Loucy (cell line): ENCODE results near the gene SUPT3H.

Source experiments
- H2AFZ ChIP-seq: fragments of 200-600 bp; sonication (generic); 2 replicates; pipeline ENCODE4 v1.6.0; 2016; ENCODE audit warnings: antibody characterized with exemption, mild to moderate bottlenecking, low read length, moderate library complexity
- H3F3A ChIP-seq: fragments of 200-600 bp; 2 replicates; pipeline ENCODE4 v1.6.0; 2016; ENCODE audit warnings: antibody characterized with exemption, low read depth, mild to moderate bottlenecking
- H3K27me3 ChIP-seq: fragments of 200-600 bp; sonication (generic); 2 replicates; pipeline ENCODE4 v1.6.1; 2014; ENCODE audit warnings: low read length, mild to moderate bottlenecking; ENCODE audit not compliant: insufficient read depth, poor library complexity, severe bottlenecking
- H3K36me3 ChIP-seq: fragments of 200-600 bp; sonication (generic); 2 replicates; pipeline ENCODE4 v1.6.1; 2016; ENCODE audit warnings: low read length; ENCODE audit not compliant: insufficient read depth
- H3K4me1 ChIP-seq: fragments of 200-600 bp; sonication (generic); 2 replicates; pipeline ENCODE4 v1.5.1; 2014; ENCODE audit warnings: low read length, mild to moderate bottlenecking; ENCODE audit not compliant: insufficient read depth, poor library complexity, severe bottlenecking
- H3K4me2 ChIP-seq: fragments of 200-600 bp; sonication (generic); 2 replicates; pipeline ENCODE4 v1.6.0; 2014; ENCODE audit warnings: antibody characterized with exemption, low read length, low read depth, mild to moderate bottlenecking; ENCODE audit not compliant: poor library complexity, severe bottlenecking
- H3K4me3 ChIP-seq: fragments of 200-600 bp; sonication (generic); 2 replicates; pipeline ENCODE4 v1.5.1; 2014; ENCODE audit warnings: low read length, mild to moderate bottlenecking, mixed read lengths; ENCODE audit not compliant: poor library complexity, severe bottlenecking
- H3K79me2 ChIP-seq: fragments of 200-600 bp; sonication (generic); 2 replicates; pipeline ENCODE4 v1.6.1; 2014; ENCODE audit warnings: low read length; ENCODE audit not compliant: insufficient read depth
- H3K9ac ChIP-seq: fragments of 200-600 bp; sonication (generic); 2 replicates; pipeline ENCODE4 v1.6.0; 2014; ENCODE audit warnings: mild to moderate bottlenecking, low read depth, low read length, moderate library complexity; ENCODE audit not compliant: poor library complexity, severe bottlenecking
- H3K9me2 ChIP-seq: fragments of 200-600 bp; sonication (generic); replicated peaks from 2 replicates; pipeline ENCODE4 v1.6.1; 2016; ENCODE audit warnings: low read depth, low read length, mixed read lengths
- H3K9me3 ChIP-seq: fragments of 200-600 bp; sonication (generic); 2 replicates; pipeline ENCODE4 v1.6.1; 2014; ENCODE audit warnings: mild to moderate bottlenecking, antibody characterized with exemption, low read length, low read depth; ENCODE audit not compliant: insufficient read depth
- H4K20me1 ChIP-seq: fragments of 200-600 bp; sonication (generic); 2 replicates; pipeline ENCODE4 v1.6.0; 2014; ENCODE audit warnings: antibody characterized with exemption, low read length, mild to moderate bottlenecking; ENCODE audit not compliant: insufficient read depth, poor library complexity, severe bottlenecking
- EZH2phosphoT487 ChIP-seq: fragments of 200-600 bp; IDR thresholded peaks from 2 replicates; pipeline ENCODE4 v1.6.1; 2018; ENCODE audit warnings: antibody characterized with exemption, mild to moderate bottlenecking, moderate library complexity, borderline replicate concordance
- TF ChIP-seq, protein P1 (sequence below): fragments of 200-600 bp; sonication (generic); conservative IDR thresholded peaks from 2 replicates; pipeline ENCODE4 v1.5.1; 2014; ENCODE audit warnings: mild to moderate bottlenecking, antibody characterized with exemption, low read length

Gene SUPT3H

DNA sequence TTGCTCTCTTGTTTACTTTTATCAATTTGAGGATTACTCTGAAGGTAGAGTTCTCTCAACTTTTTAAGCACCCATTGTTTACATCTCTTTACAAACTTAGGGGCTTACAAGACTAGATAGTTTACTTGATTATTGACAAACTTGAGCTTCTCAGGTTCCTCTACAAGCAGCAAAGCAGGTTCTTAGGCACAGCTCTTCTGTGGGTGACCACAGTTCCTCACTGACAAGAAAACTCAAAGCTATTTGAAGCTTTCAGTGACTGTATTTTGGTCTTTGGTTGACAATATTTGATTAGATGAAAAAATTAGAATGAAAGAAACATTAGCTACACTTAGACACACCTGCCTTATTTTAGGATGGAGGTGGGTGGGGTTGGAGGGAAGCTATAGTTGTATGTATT is 376.9 kb downstream of the SUPT3H start:
- Histone ChIP-seq H3F3A (peaks cover 4% of the 10 kb centered on the region; the same call in 1 of the 2 replicates), H3K9me2 (no peaks in the 10 kb centered on the region), H3K4me1 (peaks cover 25% of the 10 kb centered on the region), H3K9ac (peak overlapping the region; percentile 67), H3K79me2 (no peaks in the 10 kb centered on the region), H3K27me3 (no peaks in the 10 kb centered on the region), H3K4me3 (no peak overlapping the region), H3K4me2 (peak overlapping the region; percentile 60), H3K36me3 (no peaks in the 10 kb centered on the region), H4K20me1 (no peaks in the 10 kb centered on the region), H3K9me3 (no peaks in the 10 kb centered on the region), H2AFZ (peak overlapping the region; percentile 24; the same call in 1 of the 2 replicates)
- TF ChIP-seq, protein P1, sequence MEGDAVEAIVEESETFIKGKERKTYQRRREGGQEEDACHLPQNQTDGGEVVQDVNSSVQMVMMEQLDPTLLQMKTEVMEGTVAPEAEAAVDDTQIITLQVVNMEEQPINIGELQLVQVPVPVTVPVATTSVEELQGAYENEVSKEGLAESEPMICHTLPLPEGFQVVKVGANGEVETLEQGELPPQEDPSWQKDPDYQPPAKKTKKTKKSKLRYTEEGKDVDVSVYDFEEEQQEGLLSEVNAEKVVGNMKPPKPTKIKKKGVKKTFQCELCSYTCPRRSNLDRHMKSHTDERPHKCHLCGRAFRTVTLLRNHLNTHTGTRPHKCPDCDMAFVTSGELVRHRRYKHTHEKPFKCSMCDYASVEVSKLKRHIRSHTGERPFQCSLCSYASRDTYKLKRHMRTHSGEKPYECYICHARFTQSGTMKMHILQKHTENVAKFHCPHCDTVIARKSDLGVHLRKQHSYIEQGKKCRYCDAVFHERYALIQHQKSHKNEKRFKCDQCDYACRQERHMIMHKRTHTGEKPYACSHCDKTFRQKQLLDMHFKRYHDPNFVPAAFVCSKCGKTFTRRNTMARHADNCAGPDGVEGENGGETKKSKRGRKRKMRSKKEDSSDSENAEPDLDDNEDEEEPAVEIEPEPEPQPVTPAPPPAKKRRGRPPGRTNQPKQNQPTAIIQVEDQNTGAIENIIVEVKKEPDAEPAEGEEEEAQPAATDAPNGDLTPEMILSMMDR: no peak
- TF ChIP-seq EZH2phosphoT487: no peak

DNA sequence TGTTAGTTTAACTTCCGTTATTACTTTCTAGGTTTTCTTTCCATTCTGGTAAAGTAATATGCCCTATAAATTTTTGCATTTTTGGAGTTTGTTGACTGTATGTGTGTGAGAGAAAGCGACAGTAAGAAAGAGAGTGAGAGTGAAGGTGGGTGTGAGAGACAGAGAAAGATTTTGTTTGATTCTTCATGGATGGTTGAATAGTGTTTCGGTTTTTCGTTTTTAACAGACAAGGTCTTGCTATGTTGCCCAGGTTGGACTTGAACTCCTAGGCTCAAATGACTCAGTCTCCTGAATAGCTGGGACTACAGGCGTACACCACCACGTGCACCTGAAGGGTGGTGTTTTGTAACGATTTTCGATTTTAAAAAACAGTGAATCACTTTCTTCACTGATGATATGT is 378.7 kb downstream of the SUPT3H start:
- H3K36me3 ChIP-seq: no peaks in the 10 kb centered on the region
- H4K20me1 ChIP-seq: no peaks in the 10 kb centered on the region
- no peak overlapping the region for H2AFZ ChIP-seq
- H3K4me2 ChIP-seq: no peak overlapping the region
- TF ChIP-seq EZH2phosphoT487: no peak
- TF ChIP-seq, protein P1: no peak
- H3K4me3 ChIP-seq: no peak overlapping the region
- peaks cover 4% of the 10 kb centered on the region; the same call in 1 of the 2 replicates for H3F3A ChIP-seq
- no peaks in the 10 kb centered on the region for H3K79me2 ChIP-seq
- no peaks in the 10 kb centered on the region for H3K27me3 ChIP-seq
- H3K9me3 ChIP-seq: no peaks in the 10 kb centered on the region
- H3K4me1 ChIP-seq: peaks cover 25% of the 10 kb centered on the region
- no peak overlapping the region for H3K9ac ChIP-seq
- H3K9me2 ChIP-seq: no peaks in the 10 kb centered on the region

DNA sequence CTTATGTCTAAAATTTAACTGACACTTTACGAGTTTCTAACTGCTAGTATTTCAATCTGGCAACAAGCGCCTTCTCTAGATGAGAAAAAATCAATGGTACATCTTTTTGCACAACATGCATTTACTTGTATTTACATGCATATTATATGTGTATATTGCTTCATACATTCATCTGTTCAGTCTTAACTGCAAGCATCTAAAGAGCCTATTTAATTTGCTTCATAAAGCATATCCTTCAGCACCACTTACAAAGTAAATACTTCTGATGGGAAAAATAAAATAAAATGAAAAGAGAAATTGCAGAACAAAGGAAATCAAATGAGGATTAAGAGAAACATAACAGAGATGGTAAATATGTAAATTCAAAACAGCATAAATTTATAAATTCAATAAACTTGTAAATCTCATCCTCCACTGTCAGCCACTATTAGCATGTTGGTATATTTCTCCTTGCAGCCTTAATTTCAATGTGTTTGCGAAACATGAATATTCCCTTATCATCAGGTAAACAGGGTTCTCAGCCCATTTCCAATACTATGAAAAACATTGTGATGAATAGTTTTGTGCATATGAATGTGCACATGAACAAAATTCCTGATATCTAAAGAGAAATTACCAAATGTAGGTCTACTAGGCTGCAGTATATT is 382.1 kb downstream of the SUPT3H start:
- Histone ChIP-seq H3K4me2 (no peak overlapping the region), H3K27me3 (no peaks in the 10 kb centered on the region), H3K79me2 (no peaks in the 10 kb centered on the region), H2AFZ (no peak overlapping the region), H3K9me3 (no peaks in the 10 kb centered on the region), H4K20me1 (no peaks in the 10 kb centered on the region), H3K9ac (no peak overlapping the region), H3F3A (no peaks in the 10 kb centered on the region), H3K4me1 (peaks cover 4% of the 10 kb centered on the region), H3K9me2 (no peaks in the 10 kb centered on the region), H3K36me3 (no peaks in the 10 kb centered on the region), H3K4me3 (no peak overlapping the region)
- no peak for TF ChIP-seq EZH2phosphoT487
- TF ChIP-seq, protein P1: no peak
